Activated CD4-positive, alpha-beta T cell treated with anti-CD3 and anti-CD28 coated beads for 24 hours (primary cell): Measurements from ENCODE around the gene ROMO1.
"Not testable (repeated sequence)": the region's sequence is repeated elsewhere in the genome, so short reads cannot be mapped to it uniquely, and the experiment has no call there.

Source experiments
- DNase-seq, 2 donors: peaks; one replicate each; pipeline ENCODE4 v3.0.0-alpha.2; 2020; ENCODE audit warnings: low read depth in 2 of 2

Gene ROMO1

DNA sequence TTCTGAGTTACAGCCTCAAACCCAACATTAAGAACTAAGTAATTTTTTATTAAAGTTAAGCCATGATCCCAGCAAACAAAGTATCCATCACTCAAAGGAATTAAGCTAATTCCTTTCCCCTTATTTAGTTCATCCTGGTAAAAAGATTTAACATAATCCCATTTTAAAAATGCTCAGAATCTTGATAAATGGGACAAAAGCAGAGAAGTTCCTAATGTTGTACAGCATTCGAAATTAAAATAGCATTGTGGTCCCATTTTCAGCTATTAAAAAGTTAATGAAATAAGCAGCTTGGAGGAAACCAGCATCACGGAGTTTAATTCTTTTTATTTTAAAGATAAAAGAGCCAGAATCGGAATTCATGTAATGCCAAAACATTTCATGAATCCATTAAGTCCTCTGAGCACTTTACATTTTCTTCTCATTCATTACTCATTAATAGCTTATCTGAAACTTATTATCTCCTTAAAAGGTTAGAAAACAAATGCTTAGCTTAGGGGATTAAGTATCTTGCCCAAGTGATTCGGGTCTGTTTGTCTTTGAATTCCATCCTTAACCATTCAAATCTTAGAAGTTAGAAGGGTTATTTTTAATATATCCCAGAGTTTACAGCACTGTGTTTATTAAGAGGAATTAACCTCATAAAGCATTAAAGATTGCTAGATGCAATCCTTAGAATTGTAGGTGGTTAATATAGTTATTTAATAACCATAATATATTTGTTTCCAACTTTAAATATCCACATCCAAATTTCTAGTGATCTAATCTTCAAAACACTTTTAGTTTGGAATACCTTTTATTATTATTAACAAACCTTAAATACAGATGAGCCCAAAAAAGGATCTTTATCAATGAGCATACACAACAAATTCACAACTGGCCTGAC lies 31.6 kb downstream of the ROMO1 start:
- no peak for DNase-seq

DNA sequence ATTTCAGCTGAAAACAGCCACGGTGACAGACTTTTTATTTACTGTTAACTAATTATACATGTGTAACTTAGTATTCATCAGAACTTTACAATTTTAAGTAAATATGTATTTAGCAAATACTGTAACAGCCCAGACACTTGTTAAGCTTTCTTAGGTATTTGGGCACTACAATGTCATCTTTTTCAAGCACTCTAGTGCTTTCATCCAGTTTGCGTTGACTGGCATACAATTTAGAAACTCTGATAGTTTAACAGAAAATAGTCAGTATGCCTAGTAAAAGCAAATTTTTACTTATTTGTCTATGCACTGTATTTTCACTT lies 32.2 kb downstream of the ROMO1 start:
- DNase-seq, result no peak

DNA sequence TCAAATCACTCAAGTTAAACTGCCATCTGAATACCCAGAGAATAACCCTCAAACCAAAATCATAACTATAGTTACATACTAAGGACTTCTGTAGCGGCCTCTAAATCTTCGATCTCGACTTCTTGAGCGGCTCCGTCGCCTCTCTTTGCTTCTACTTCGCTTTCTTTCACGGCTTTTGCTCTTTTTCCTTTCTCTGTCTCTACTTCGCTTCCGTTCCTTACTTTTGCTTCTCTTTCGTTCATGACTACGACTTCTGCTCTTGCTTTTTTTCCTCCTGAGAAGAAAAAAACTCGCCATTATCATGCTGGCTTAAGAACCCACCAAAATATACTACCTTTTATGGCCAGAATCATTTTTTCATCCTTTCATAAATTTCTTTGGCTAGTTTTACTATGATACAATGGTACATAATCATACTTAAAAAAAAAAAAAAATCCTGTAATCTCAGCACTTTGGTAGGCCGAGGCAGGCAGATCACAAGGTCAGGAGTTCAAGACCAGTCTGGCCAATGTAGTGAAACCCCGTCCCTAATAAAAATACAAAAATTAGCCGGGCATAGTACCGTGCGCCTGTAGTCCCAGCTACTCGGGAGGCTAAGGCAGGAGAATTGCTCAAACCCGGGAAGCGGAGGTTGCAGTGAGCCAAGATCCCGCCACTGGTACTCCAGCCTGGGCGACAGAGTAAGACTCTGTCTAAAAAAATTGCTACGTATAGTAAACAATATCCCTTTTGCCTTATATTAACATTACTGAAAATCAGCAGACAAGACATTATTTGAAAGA lies 32.8 kb downstream of the ROMO1 start:
- no peak for DNase-seq

DNA sequence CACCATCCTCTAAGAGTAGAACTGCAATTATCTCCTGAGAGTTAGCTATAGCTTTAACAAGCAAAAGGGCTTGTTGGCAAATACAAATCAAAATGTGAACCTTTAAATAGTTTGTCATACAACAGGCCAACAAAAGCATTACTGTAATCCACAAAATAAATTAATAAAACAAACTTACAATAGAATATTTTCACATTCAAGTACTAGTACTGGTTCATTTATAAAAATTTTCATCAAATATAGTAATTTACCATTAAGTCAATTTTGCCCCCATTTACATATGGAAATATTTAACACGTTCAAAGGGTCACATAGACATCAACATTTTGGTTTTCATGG lies 33.4 kb downstream of the ROMO1 start:
- DNase-seq, result no peak

DNA sequence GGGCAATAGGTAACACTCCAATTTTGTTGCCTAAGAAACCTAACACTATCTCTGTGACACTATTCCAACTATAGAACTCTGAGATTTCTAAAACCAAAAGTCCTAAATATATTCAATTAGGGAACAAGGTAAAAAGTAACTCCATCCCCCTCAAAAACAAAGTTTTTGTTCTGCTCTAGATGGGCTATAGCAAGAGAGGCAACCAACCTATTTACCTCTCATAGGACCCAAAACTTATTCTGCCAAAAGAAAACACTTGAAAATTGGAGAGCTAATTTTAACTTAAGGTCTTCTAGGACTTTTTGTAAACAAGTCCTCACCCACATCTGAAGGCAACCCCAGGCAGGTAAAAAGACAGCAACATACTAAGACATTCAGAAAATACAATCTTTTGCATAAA lies 35.2 kb downstream of the ROMO1 start:
- DNase-seq, result no peak

DNA sequence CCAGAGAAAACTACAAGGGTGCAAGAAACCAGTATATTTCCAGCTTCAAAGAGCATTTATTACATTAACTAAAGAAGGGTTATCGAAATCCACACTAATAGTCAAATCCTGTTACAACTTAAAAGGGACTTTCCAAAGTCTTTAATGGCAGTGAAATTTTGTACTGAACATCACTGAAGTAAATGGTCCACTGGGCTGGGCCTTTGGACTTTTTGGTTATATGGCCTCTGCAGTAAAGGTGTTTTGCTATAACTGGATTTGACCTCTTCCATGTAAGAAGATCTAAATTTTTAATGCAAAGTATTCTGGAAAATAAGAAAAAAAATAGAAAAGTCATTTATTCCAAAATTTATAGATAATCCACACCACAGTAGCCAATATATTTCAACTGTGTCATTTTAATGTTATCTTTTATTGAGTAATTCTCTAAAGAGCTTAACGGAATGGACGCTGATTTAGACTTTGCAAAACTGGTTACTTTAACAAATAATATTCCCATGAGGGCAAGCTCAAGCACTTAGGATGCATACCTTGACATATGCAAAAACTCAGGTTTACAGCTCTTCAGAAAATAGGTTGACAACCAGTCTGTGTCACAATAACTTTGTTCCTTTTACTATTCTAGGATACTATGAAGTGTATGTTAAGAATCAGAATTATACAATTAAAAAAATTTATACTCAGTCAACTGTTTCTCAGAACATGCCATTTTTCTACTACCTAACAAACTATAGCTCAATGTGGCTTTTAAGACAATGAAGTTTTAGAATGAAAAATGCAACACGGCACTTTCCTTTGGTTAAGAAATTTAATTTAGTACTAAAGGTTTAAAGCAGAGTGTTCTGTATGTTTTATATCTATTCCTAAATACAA lies 35.8 kb downstream of the ROMO1 start:
- no peak for DNase-seq

DNA sequence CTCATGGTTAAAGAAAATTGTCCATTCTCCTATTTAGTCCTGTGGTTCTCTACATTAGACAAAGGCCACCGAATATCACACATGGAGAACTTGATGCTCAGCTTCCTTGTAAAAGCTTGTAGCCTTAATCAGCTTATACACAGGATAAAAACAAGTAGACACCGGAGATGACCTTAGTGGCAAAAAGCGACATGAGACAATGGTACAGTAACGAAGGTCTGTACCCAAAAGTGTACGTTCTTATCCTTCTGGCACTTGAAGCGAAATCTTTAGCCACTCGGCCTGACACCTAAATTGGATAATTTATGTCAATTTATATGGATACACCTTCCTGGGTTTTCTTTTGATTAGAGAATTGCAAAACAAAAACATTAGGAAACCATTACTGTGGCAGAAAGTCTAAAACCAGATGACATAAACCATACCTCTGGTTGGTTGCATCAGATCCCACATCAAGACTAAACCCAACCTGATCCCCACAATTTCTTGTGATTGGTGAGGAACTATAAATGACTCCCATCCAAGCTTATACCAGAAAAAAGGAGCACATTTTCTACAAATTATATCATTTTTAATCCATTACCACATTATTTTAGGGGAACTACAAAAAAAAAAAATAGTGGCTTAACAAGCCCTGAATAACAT lies 36.7 kb downstream of the ROMO1 start:
- no peak for DNase-seq

DNA sequence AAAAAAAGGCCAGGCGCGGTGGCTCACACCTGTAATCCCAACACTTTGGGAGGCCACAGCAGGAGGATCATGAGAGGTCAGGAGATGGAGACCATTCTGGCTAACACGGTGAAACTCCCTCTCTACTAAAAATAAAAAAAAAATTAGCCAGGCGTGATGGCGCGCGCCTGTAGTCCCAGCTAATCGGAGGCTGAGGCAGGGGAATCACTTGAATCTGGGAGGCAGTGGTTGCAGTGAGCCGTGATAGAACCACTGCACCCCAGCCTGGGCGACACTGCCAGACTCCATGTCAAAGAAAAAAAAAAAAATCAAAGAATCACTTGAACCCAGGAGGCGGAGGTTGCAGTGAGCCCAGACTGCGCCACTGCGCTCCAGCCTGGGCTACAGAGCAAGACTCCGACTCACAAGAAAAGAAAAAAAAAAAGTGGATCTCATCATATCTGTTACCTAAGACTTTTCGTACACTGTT lies 38.7 kb downstream of the ROMO1 start:
- DNase-seq, result no peak

DNA sequence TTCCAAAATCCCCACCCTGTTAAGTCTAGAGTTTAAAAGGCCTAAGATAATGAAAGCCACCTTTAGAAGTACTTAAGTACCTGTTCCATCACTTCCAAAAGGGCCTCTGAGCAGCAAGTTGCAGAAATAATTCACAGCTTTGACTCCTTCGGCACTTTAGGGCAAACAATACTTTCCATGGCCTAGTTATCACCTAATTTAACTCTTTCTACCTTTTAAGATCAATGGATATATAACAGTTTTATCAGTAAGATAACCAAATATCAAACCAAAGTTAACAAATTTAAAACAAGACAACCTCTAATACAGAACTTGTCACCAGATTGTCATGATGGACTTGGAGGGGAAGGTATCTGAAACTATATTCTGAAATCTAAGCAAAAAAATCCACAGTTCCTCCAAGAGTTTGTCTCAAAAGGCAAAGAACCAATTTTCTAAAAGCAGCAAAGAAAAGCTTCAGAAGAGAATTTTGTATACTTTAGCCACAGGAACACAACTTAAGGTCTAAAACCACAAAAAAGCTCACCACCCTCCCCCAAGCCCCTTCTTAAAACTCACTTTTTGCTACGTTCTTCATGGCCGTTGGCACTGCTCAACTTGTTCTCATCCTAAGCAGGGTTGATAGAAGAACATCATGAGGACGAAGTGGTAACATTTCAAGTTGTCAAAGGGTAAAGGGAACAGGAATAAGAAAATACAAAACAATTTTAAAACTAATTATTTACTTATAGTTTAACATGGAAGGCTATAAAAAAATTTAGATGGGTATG lies 39.4 kb downstream of the ROMO1 start:
- no peak for DNase-seq

DNA sequence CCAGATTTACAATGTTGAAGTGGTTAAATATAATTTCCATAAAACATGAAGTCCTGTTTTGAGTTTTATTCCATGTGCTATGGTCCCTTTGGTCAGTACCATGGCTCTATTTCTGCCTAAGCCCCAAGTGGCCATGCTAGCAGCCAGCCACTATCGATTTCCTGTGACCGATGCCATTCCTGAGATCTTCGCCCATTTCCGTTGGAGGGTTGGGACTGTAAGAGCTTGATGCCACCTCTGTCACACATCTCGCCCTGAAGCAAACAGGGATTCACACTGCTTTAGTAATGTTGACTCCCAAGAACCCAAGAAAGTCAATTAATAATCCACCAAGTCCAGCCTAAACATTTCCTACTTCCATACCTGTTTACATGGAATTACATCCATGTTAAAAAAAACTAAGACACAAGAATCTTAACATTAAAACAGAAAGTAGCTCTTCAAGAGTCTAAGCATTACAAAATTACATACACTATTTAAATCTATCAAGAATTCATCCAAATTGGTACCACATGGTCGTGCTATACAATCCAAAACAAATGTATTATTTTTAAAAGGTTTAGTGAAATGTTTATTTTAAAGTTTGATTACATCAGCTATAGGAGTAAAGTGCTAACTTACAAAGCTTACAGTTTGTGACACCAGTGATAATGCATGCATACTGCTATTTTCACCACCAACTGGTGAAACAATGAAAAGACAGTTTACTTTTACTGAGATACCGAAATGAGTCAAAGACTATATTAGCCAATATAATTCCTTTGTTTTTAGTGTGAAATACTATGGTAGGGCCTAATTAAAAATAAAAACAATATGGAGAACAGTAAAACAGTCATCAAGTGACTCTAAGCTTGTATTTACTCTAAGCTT lies 40.3 kb downstream of the ROMO1 start:
- no peak for DNase-seq

DNA sequence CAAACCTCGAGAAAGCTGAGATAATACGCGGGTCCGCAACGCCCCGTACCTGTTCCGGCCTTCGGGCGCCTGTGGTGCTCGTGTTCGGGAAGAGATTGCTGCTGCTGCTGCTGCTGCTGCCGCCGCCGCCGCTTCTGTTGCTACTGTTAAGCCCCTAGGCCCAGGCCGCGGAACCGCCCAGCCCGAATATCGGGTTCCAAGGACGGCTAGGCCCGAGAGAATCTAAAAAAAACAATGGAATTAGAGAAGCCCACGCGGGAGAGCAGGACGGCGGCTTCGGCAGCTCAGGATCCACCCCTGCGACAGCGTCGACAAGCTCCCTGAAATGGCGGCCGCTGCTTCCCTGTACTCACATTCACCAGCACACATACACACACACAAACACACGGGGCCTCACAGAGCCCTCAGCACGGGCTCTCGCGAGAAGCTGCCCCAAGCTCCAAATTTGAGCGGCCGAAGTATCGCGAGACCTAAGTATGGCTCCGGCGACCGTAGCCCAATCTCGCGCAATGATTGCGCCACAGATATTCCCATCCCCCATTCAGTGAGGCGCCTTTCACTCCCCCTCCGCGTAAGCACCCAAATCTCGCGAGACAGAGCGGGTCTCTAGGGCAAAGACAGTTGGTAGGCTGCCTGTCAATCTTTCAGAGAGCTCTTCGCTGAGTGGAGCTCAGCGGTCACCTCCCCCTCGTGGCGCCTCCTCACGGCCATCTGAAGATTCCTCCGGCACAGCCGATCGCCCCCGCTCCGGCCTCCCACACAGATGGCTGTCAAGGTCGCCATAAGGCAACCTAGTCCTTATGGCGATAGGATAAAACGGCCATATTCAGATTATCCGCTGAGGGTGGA lies 42.9 kb downstream of the ROMO1 start, which contains the start of gene RBM39:
RBM39 (minus strand) TSS at position 369 of the 849 bp plus-strand sequence. CDS start 1,386 bp downstream, outside the sequence.
- DNase-seq, result peak; percentile 98 to 99

DNA sequence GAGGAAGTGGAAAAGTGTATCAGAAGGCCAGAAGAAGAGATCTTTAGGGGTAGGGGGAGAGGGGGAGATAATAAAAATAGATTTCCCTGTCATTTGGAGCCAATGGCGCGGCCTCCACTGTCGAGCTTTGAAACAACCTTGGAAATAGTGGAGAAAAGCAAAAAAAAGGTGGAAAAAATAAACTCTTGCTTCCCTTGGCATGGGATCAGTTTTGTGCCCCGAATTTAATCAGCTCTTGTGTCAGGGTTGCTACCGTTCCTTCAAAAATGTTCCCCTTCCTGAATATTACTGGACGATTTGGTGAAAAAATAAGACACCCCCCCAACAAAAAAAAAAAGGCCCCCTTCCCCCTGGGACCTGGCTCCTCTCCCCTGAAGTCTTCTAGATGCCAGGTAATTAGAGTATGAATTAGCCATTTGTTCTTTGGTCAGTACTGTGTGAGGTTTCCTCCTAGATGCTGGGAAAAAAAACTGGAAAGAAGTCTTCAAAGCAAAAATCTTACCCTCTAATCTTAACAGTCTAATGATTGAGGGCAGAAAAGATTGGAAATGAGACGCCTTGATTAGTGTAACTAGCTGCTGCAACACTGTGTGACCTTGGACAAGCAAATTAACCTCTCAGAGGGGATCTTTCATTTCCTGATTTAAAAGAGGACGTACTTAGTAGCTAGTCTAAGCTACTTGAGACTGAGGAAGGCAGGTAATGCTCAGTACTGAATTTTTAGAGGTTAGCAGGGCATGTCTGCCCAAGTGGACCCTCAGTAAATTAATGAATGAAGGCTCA lies 43.7 kb downstream of the ROMO1 start:
- no peak for DNase-seq

DNA sequence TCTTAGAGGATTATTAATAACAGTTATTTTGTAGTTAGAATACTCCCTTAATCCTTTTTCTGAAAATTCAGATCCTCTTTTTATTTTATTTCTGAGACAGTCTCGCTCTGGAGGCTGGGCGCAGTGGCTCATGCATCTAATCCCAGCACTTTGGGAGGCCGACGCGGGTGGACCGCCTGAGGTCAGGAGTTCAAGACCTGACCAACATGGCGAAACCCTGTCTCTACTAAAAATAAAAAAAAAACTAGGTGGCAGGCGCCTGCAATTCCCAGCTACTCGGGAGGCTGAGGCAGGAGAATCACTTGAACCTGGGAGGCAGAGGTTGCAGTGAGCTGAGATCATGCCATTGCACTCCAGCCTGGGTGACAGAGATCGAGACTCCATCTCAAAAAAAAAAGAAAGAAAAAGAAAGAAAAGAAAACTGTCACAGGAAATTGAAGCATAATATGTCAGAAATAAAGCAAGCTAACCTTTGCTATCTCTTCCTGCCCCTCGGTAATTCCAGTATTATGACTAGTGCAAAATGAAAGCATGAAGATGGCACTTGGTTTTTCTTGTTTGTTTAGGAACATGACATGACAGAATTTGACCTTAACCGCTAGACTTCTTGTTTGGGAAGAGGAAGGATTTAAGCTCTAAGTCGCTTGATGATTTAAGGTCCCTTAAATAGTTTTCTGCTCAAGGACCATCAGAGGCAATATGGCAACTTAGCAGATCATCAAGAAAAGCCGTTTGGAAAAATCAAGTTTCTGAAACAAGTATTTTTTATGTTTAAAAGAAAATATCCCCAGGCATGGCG lies 44.7 kb downstream of the ROMO1 start:
- no peak for DNase-seq

DNA sequence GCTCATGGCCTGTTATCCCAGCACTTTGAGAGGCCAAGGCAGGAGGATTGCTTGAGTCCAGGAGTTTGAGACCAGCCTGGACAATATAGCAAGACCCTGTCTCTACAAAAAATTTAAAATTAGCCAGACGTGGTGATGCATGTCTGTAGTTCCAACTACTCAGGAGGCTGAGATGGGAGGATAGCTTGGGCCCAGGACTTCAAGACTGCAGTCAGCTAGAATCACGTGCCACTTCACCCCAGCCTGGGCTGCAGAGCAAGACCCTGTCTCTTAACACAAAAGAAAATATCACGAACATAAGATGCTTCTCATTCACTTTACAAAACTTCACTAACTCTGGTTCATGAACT lies 45.3 kb downstream of the ROMO1 start:
- not testable (repeated sequence) for DNase-seq
